NCI-H1417 treated with DMSO at 0.1 percent for 48 hours (cell line): ENCODE measurements around the gene PIGC.

Source experiments
- DNase-seq: peaks from one replicate; lab custom pipeline; 2025; lab: John Stamatoyannopoulos, UW

PIGC gene

GRCh38 chr1:172398970-172399755 lies 44.7 kb downstream of the PIGC start:
- peak; percentile 5 for DNase-seq

GRCh38 chr1:172398193-172398592 lies 45.7 kb downstream of the PIGC start:
- DNase-seq: no peak

GRCh38 chr1:172397633-172398032 lies 46.2 kb downstream of the PIGC start:
- no peak for DNase-seq

DNA sequence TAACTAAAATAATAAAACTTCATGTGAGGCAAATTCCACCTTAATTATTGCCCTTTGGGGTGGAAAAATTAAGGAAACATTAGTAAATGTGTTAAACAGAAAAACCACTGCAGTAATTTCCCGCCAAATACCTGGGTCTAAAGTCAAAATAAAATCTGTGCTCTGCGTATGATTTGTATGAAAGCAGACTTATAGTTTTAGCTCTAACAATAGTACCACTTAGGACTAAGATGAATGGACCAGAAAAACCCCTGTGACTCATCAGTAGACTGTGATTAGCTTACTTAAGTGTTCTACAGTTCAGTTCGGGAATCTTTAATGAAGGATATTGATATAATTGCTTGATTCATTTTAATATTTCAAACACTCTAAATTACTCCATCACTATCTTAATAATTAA lies 46.6 kb downstream of the PIGC start:
- no peak for DNase-seq

- no peak for DNase-seq
Measured at GRCh38 chr1:172395576-172395975, 48.3 kb downstream of the PIGC start.

GRCh38 chr1:172394811-172395210 lies 49.1 kb downstream of the PIGC start:
- DNase-seq: no peak

DNA sequence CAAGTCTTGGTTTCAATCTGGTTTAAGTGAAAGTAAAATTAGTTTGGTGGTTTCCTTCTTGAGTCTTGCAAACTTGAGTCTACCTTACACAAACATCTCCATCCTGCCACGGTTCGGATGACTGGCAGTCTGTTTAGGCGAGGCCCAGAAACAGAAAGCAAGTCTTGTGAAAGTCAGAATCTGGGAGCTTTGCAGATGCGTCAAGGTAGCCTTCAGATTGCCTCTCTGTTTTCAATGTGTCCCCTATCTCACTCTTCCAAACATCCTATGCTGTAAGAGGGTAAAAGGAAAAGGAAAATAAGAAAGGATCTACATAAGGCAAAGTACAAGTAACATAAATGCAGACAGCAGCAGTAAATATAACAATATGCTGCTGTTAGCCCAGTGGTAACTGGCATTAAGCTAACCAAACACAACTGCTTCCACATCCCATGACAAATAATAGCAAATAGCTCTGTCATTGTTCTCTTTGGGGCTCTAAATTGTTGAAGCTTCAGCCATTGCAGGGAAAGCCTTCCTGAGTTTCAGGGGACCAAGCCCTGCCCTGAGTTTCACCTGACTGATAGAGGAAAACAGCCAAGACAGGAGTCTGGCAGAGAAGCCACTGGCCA lies 49.6 kb downstream of the PIGC start:
- no peak for DNase-seq

- DNase-seq: no peak
Measured at GRCh38 chr1:172393354-172393753, 50.5 kb downstream of the PIGC start.

- no peak for DNase-seq
Measured at GRCh38 chr1:172391976-172392375, 51.9 kb downstream of the PIGC start.
